Central memory CD4-positive, alpha-beta T cell (primary cell): ENCODE data around the gene LGALS12.

Experiments
- DNase-seq: peaks from one replicate; pipeline ENCODE4 v3.0.0; 2022

Gene LGALS12

GRCh38 chr11:63564784-63565350 lies 59.0 kb downstream of the LGALS12 start:
- no peak for DNase-seq
